CD4-positive, alpha-beta T cell (primary cell): ENCODE results near the gene LARGE1. TPM values are rescaled to one million over a fixed set of nuclear protein-coding genes. Genes with fewer than 3 reads are reported as not detected.
"Not testable (repeated sequence)": the region's sequence is repeated elsewhere in the genome, so short reads cannot be mapped to it uniquely, and the experiment has no call there.

Experiments used
- ATAC-seq: fragments of 200-7000 bp; cut with Tn5 transposase; one replicate; pipeline ENCODE4 v1.10.0; 2022; ENCODE audit warnings: mild to moderate bottlenecking; ENCODE audit not compliant: poor library complexity
- CTCF ChIA-PET: fragments of 350-600 bp; sonication (Branson Sonifier 250); formaldehyde crosslinking; loops from one replicate; lab custom pipeline; 2021; ENCODE audit warnings: antibody characterized with exemption, inconsistent platforms; lab: Charles Lee
- POLR2A ChIA-PET: fragments of 350-600 bp; sonication (Branson Sonifier 250); formaldehyde crosslinking; loops from one replicate; lab custom pipeline; 2021; ENCODE audit warnings: antibody characterized with exemption, inconsistent platforms; lab: Charles Lee
- DNase-seq, 14 experiments: peaks; one replicate each; pipeline ENCODE4 v3.0.0-alpha.2; 2013 to 2020; ENCODE audit warnings: mixed read lengths in 2 of 14
- H3K27ac ChIP-seq, 2 donors: one replicate each; pipeline versions ENCODE4 v1.5.1 to v1.7.0; 2013; ENCODE audit warnings: low read length in 2 of 2, low read depth in 1 of 2, mild to moderate bottlenecking in 1 of 2
- H3K27me3 ChIP-seq, 2 experiments: 1 replicate in 1 of 2; 2 replicates in 1 of 2; pipeline versions ENCODE4 v1.6.1 to v1.7.0; 2013; ENCODE audit warnings: low read length in 2 of 2, control low read depth in 1 of 2, mild to moderate bottlenecking in 1 of 2, moderate library complexity in 1 of 2; ENCODE audit not compliant: insufficient read depth in 2 of 2, control insufficient read depth in 1 of 2
- H3K36me3 ChIP-seq: one replicate; pipeline ENCODE4 v1.6.1; 2013; ENCODE audit warnings: low read length, control low read depth; ENCODE audit not compliant: insufficient read depth
- H3K4me1 ChIP-seq: one replicate; pipeline ENCODE4 v1.6.1; 2013; ENCODE audit warnings: low read length, control low read depth; ENCODE audit not compliant: insufficient read depth
- H3K4me3 ChIP-seq: one replicate; pipeline ENCODE4 v1.5.1; 2013; ENCODE audit warnings: mild to moderate bottlenecking, low read length, moderate library complexity
- H3K9me3 ChIP-seq, 2 experiments: 1 replicate in 1 of 2; 2 replicates in 1 of 2; pipeline versions ENCODE4 v1.6.1 to v1.7.0; 2013; ENCODE audit warnings: low read length in 2 of 2, mild to moderate bottlenecking in 2 of 2, control low read depth in 1 of 2, moderate library complexity in 1 of 2; ENCODE audit not compliant: control insufficient read depth in 1 of 2, insufficient read depth in 1 of 2
- H3K27ac Mint-ChIP-seq: one replicate; pipeline ENCODE4 v1.8.0; 2020; ENCODE audit warnings: mixed read lengths
- H3K27me3 Mint-ChIP-seq: one replicate; pipeline ENCODE4 v1.8.0; 2021; ENCODE audit warnings: mixed read lengths
- H3K36me3 Mint-ChIP-seq: one replicate; pipeline ENCODE4 v1.8.0; 2021; ENCODE audit warnings: low read depth, mixed read lengths
- H3K4me1 Mint-ChIP-seq: one replicate; pipeline ENCODE4 v1.8.0; 2021; ENCODE audit warnings: low read depth, mixed read lengths
- H3K4me3 Mint-ChIP-seq: one replicate; pipeline ENCODE4 v1.8.0; 2020; ENCODE audit warnings: mild to moderate bottlenecking, mixed read lengths
- H3K9me3 Mint-ChIP-seq: one replicate; pipeline ENCODE4 v1.8.0; 2020; ENCODE audit warnings: mixed read lengths
- CTCF ChIP-seq: fragments of 200-600 bp; IDR thresholded peaks from one replicate; pipeline ENCODE4 v1.8.0; 2022; ENCODE audit warnings: antibody characterized with exemption, mild to moderate bottlenecking
- intact Hi-C, 2 experiments: fragments of 100-400 bp; cut with DNase I in 1 of 2; cut with micrococcal nuclease in 1 of 2; formaldehyde crosslinking; loops; one replicate each; pipeline versions ENCODE4 v1.15.1 to v1.9.0; 2023 to 2025; cut with DNase I, micrococcal nuclease
- total RNA-seq, 174 experiments: library from RNA in 2 of 174; stranded (reverse) in 2 of 174; gene quantifications; one replicate each; pipeline ENCODE4 v1.2.3 and lab custom pipeline; 2021 to 2026

The LARGE1 gene
- total RNA-seq, 2 experiments from 2014 or later = 0.14 to 0.70 TPM

- Mint-ChIP-seq H3K4me1 (no peaks in the 10 kb centered on the region), H3K36me3 (no peaks in the 10 kb centered on the region), H3K9me3 (no peaks in the 10 kb centered on the region), H3K4me3 (no peak overlapping the region), H3K27me3 (no peaks in the 10 kb centered on the region), H3K27ac (no peak overlapping the region)
- intact Hi-C loops = no loop called here
- Histone ChIP-seq H3K36me3 (no peaks in the 10 kb centered on the region), H3K27me3 (no peaks in the 10 kb centered on the region), H3K9me3 (peaks cover 0 to 8% of the 10 kb centered on the region in 2 experiments), H3K4me3 (no peak overlapping the region), H3K27ac (no peak overlapping the region), H3K4me1 (no peaks in the 10 kb centered on the region)
- ChIA-PET CTCF (no interaction called here), POLR2A (no interaction called here)
- ATAC-seq (no peak), DNase-seq (no peak)
- TF ChIP-seq CTCF = no peak
These were observed 350.7 kb downstream of the LARGE1 start for GRCh38 chr22:33569559-33569958.

- TF ChIP-seq CTCF = no peak
- Mint-ChIP-seq H3K27ac (no peak overlapping the region), H3K27me3 (no peaks in the 10 kb centered on the region), H3K4me1 (no peaks in the 10 kb centered on the region), H3K4me3 (no peak overlapping the region), H3K36me3 (no peaks in the 10 kb centered on the region), H3K9me3 (no peaks in the 10 kb centered on the region)
- ATAC-seq = no peak
- no peaks in the 10 kb centered on the region for H3K36me3 ChIP-seq
- intact Hi-C loops = no loop called here
- peaks cover 0 to 8% of the 10 kb centered on the region in 2 experiments for H3K9me3 ChIP-seq
- POLR2A ChIA-PET = no interaction called here
- no peaks in the 10 kb centered on the region for H3K27me3 ChIP-seq
- CTCF ChIA-PET = no interaction called here
- no peak overlapping the region for H3K27ac ChIP-seq
- DNase-seq = no peak
- no peak overlapping the region for H3K4me3 ChIP-seq
- H3K4me1 ChIP-seq = no peaks in the 10 kb centered on the region
These were observed 351.3 kb downstream of the LARGE1 start for GRCh38 chr22:33569018-33569417.

GRCh38 chr22:33566495-33566894 is 353.8 kb downstream of the LARGE1 start:
- H3K4me3 Mint-ChIP-seq, H3K9me3 ChIP-seq, H3K9me3 Mint-ChIP-seq, H3K36me3 ChIP-seq, POLR2A ChIA-PET, CTCF ChIA-PET, H3K27me3 Mint-ChIP-seq, H3K27me3 ChIP-seq, H3K36me3 Mint-ChIP-seq, intact Hi-C loops, H3K4me1 Mint-ChIP-seq, H3K4me3 ChIP-seq, H3K4me1 ChIP-seq, H3K27ac ChIP-seq, ATAC-seq, DNase-seq, H3K27ac Mint-ChIP-seq: not testable (repeated sequence)

- no peaks in the 10 kb centered on the region for H3K4me1 Mint-ChIP-seq
These were observed 354.7 kb downstream of the LARGE1 start for GRCh38 chr22:33565580-33565995.

More at GRCh38 chr22:33565580-33565995, 354.7 kb downstream of the LARGE1 start:
- no peak overlapping the region for H3K27ac Mint-ChIP-seq
- no peak overlapping the region for H3K4me3 Mint-ChIP-seq
- ChIA-PET POLR2A (no interaction called here), CTCF (no interaction called here)
- no peaks in the 10 kb centered on the region for H3K36me3 Mint-ChIP-seq
- Histone ChIP-seq H3K27ac (no peak overlapping the region), H3K36me3 (no peaks in the 10 kb centered on the region), H3K9me3 (peaks cover 0 to 4% of the 10 kb centered on the region in 2 experiments), H3K4me1 (no peaks in the 10 kb centered on the region), H3K27me3 (no peaks in the 10 kb centered on the region), H3K4me3 (no peak overlapping the region)
- peaks cover 2% of the 10 kb centered on the region for H3K9me3 Mint-ChIP-seq
- H3K27me3 Mint-ChIP-seq = no peaks in the 10 kb centered on the region
- DNase-seq (no peak), ATAC-seq (no peak)
- intact Hi-C loops = no loop called here
- TF ChIP-seq CTCF = no peak
